SJSA1 (cell line): Measurements from ENCODE around the gene CEACAM16. TPM values are rescaled to one million over a fixed set of nuclear protein-coding genes. Genes with fewer than 3 reads are reported as not detected.
A peak's percentile ranks its signal among the peaks of the same experiment; 100 is the strongest.

Source experiments
- DNase-seq, 2 experiments: peaks; one replicate each; pipeline ENCODE4 v3.0.0-alpha.2; 2015 to 2020; ENCODE audit warnings: low spot score in 2 of 2, low read depth in 1 of 2
- H3K27ac ChIP-seq: fragments of 250-450 bp; sonication (Bioruptor Pico); 2 replicates; pipeline ENCODE4 v1.5.1; 2020; ENCODE audit warnings: mild to moderate bottlenecking, moderate library complexity
- H3K27me3 ChIP-seq: fragments of 250-450 bp; sonication (Bioruptor Pico); replicated peaks from 2 replicates; pipeline ENCODE4 v1.5.1; 2020; ENCODE audit warnings: mild to moderate bottlenecking, moderate library complexity
- H3K36me3 ChIP-seq: fragments of 250-450 bp; sonication (Bioruptor Pico); 2 replicates; pipeline ENCODE4 v1.5.1; 2020; ENCODE audit warnings: mild to moderate bottlenecking
- H3K4me1 ChIP-seq: fragments of 250-450 bp; sonication (Bioruptor Pico); replicated peaks from 2 replicates; pipeline ENCODE4 v1.6.1; 2021; ENCODE audit warnings: mild to moderate bottlenecking
- H3K4me3 ChIP-seq: fragments of 250-450 bp; sonication (Bioruptor Pico); 2 replicates; pipeline ENCODE4 v1.5.1; 2020; ENCODE audit warnings: mild to moderate bottlenecking
- H3K9me3 ChIP-seq: fragments of 250-450 bp; sonication (Bioruptor Pico); replicated peaks from 2 replicates; pipeline ENCODE4 v1.5.1; 2020; ENCODE audit warnings: mild to moderate bottlenecking
- total RNA-seq: library from RNA; depleted of rRNA; stranded (reverse); fragments of >200 nt; shearing (Covaris generic); gene quantifications from 2 replicates; pipeline ENCODE4 v1.2.3, GENCODE V29; 2014; rRNA removed

CEACAM16 gene, protein sequence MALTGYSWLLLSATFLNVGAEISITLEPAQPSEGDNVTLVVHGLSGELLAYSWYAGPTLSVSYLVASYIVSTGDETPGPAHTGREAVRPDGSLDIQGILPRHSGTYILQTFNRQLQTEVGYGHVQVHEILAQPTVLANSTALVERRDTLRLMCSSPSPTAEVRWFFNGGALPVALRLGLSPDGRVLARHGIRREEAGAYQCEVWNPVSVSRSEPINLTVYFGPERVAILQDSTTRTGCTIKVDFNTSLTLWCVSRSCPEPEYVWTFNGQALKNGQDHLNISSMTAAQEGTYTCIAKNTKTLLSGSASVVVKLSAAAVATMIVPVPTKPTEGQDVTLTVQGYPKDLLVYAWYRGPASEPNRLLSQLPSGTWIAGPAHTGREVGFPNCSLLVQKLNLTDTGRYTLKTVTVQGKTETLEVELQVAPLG
- total RNA-seq: not detected in 2 replicates

DNA sequence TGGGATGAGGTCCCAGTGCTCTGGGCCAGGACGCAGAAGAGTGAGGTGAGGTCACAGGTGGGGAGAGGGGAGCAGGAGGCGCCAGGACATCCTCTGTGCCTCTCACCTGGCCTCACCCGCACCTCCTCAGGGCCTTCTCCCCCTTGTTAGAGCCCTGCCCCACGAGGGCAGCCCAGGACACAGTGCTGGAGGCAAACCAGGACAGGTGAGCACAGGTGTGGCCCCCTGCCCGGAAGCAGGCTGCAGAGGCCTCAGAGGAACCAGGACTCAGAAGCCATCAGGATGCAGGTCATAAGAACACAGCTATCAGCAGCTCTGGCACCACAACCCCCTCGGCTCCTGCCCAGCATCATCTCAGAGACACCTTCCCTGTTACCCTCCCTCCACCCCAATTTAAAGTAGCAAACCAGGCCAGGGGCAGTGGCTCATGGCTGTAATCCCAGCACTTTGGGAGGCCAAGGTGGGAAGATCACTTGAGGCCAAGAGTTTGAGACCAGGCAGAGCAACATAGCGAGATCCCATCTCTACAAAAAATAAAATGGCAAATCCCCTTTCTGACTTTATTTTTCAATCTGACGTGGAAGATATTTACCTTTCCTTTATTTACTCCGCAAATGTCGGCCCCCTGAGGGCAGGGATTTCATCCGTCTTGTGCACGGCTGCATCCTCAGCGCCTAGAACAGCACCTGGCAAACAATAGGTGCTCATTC, at the start of gene CEACAM16:
TSS of gene CEACAM16 (plus strand) at position 660 of the 710 bp plus-strand sequence. CDS start 2,306 bp downstream, outside the sequence.
- H3K9me3 ChIP-seq: no peaks in the 10 kb centered on the region
- no peak within 1 kb of the TSS for H3K27ac ChIP-seq
- no peak for DNase-seq
- H3K4me1 ChIP-seq: no peaks in the 10 kb centered on the region
- H3K27me3 ChIP-seq: no peaks in the 10 kb centered on the region
- no peak within 1 kb of the TSS for H3K4me3 ChIP-seq
- no peaks in the 10 kb centered on the region for H3K36me3 ChIP-seq

DNA sequence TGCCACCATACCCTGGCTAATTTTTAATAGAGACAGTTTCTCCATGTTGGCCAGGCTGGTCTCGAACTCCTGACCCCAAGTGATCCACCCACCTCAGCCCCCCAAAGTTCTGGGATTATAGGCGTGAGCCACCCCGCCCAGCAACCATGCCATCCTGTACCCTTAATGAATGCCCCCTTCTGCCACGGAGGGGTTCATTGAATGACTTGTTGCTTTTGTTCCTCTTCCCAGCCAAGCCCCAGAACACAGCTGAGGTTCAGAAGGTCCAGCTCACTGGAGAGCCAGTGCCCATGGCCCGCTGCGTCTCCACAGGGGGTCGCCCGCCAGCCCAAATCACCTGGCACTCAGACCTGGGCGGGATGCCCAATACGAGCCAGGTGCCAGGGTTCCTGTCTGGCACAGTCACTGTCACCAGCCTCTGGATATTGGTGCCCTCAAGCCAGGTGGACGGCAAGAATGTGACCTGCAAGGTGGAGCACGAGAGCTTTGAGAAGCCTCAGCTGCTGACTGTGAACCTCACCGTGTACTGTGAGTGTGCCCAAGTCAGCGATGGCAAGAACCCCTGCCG, 49.3 kb upstream of the CEACAM16 start:
- H3K27me3 ChIP-seq: no peaks in the 10 kb centered on the region
- peaks cover 23% of the 10 kb centered on the region for H3K4me1 ChIP-seq
- DNase-seq: no peak
- H3K4me3 ChIP-seq: no peak overlapping the region
- no peak overlapping the region for H3K27ac ChIP-seq
- peaks cover 86% of the 10 kb centered on the region for H3K36me3 ChIP-seq
- H3K9me3 ChIP-seq: no peaks in the 10 kb centered on the region

DNA sequence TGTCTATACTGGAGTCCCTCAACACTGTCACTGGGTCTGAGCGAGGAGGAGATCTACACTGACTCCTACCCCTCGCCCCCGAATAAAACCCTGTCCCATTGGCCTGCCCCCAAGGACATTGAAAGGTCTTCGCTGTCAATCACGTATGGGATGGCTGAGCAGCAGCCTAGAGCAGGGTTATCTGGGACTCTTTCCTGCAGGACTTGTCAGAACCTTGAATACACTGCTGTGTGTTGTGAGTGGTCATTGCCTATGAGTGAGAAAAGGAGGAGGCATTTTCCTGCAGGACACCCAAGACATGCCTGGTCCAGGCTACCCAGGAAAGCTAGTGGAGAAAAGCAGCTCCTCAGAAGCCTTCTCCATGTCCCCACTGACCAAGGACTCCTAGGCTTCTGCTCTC, 45.6 kb upstream of the CEACAM16 start:
- Histone ChIP-seq H3K36me3 (peaks cover 98% of the 10 kb centered on the region), H3K4me3 (no peak overlapping the region), H3K4me1 (peaks cover 12% of the 10 kb centered on the region), H3K27me3 (no peaks in the 10 kb centered on the region), H3K27ac (no peak overlapping the region), H3K9me3 (no peaks in the 10 kb centered on the region)
- DNase-seq: no peak

DNA sequence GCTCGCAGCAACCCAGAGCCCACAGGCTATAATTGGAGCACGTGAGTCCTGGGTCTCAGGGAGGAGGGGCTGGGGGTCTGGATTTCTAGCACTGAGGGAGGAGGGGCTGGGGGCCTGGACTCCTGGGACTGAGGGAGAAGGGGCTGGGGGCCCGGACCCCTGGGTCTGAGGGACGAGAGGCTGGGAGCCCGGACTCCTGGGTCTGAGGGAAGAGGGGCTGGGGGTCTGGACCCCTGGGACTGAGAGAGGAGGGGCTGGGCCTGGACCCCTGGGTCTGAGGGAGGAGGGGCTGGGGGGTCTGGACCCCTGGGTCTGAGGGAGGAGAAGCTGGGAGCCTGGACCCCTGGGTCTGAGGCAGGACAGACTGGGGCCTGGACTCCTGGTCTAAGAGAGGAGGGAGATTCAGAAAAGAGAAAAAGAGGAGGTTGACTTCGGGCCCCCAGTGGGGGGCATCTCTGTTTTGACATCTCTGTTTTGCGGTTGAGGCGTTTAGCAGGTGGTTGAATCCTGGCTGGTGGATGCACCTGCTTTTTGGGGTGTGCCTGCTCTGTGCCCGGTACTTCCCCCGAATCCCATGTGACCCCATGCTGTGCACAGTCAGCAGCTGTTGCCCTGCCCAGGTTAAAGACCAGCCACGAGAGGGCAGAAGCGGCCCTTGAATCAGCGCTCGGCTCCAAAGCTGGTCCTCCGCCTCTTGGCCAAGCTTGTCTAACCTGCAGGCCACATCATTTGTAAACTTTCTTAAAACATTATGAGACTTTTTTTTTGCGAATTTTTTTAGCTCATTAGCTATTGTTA, 44.8 kb upstream of the CEACAM16 start:
- Histone ChIP-seq H3K4me1 (peaks cover 4% of the 10 kb centered on the region; the same call in 1 of the 2 replicates), H3K4me3 (no peak overlapping the region), H3K36me3 (peaks cover 100% of the 10 kb centered on the region), H3K27me3 (no peaks in the 10 kb centered on the region), H3K27ac (no peak overlapping the region), H3K9me3 (no peaks in the 10 kb centered on the region)
- no peak for DNase-seq

DNA sequence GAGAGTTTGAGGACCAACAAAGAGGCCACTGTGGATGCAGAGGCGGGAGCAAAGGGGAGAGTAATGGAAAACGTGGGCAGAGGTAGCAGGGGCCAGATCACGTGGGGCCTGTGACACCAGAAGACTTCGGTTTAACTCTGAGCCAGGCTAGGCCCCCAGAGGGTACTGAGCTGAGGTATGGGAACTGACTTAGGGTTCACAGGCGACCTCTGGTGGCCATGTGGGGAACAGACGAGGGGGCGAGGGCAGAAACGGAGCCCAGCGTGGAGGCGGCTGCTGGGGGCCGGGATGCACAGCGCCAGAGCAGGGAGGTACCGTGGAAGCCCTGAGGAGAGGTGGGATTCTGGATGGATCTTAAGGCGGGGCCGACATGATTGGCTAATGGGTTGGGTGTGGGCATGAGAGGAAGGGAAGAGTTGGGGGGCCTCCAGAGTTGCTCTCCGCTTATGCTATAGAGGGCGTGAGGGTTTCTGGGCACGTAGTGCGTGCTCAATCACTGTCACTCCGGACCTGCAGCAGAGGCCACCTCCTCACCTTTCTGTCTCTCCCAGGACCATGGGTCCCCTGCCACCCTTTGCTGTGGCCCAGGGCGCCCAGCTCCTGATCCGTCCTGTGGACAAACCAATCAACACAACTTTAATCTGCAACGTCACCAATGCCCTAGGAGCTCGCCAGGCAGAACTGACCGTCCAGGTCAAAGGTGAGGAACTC, 41.6 kb upstream of the CEACAM16 start:
- Histone ChIP-seq H3K4me3 (no peak overlapping the region), H3K27ac (no peak overlapping the region), H3K36me3 (peaks cover 98% of the 10 kb centered on the region), H3K27me3 (no peaks in the 10 kb centered on the region), H3K9me3 (no peaks in the 10 kb centered on the region), H3K4me1 (peaks cover 8% of the 10 kb centered on the region)
- peak; percentile 63 to 75 for DNase-seq

DNA sequence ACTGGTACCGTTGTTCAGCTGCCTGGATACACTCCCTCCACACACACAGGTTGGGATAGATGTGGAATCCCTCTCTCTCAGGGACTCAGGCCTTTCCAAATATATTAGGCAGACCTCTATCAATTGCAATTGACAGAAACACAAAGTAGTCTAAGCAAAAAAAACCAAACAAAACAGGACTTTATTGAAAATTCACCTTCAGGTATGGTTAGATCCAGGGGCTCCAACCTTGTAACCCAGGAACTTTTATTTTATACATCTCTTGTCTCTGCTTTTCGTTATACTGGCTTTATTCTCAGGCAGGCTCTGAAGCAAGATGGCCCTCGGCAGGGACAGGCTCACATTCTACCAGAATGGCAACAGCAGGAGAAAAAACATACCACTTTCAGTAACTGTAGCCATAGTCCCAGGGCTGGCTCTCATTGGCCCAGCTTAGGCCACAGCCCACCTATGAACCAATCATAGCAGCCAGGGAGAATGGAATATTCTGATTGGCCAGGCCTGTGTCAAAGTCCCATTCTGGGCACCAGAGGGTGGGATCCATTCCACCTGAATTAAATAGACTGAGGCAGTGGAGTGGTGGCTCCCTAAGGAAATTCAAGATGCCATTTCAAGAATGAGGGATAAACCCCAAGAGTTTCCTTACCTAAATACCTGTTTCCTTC, 40.8 kb upstream of the CEACAM16 start:
- no peaks in the 10 kb centered on the region for H3K9me3 ChIP-seq
- DNase-seq: no peak
- no peaks in the 10 kb centered on the region for H3K27me3 ChIP-seq
- no peak overlapping the region for H3K4me3 ChIP-seq
- no peak overlapping the region for H3K27ac ChIP-seq
- H3K36me3 ChIP-seq: peaks cover 98% of the 10 kb centered on the region
- H3K4me1 ChIP-seq: peaks cover 16% of the 10 kb centered on the region

DNA sequence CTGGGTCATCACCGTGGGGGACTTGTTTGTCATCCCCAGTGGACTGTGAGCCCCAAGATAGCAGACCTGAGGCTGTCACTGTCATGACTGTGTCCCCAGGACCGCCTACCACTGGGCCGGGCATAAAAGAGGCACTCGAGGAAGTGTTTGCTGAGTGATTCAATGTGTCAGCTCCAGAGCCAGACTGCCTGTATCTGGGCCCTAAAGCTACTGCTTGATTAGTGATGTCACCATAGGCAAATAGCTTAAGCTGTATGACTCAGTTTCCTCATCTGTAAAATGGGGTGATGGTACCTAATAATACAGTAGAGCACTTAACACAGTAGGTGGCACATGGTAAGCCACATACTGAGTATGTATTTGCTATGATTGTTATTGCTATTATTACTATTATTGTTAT, 38.9 kb upstream of the CEACAM16 start:
- Histone ChIP-seq H3K4me1 (peaks cover 19% of the 10 kb centered on the region), H3K4me3 (no peak overlapping the region), H3K9me3 (no peaks in the 10 kb centered on the region), H3K27me3 (no peaks in the 10 kb centered on the region), H3K27ac (no peak overlapping the region), H3K36me3 (peaks cover 95% of the 10 kb centered on the region)
- no peak for DNase-seq

DNA sequence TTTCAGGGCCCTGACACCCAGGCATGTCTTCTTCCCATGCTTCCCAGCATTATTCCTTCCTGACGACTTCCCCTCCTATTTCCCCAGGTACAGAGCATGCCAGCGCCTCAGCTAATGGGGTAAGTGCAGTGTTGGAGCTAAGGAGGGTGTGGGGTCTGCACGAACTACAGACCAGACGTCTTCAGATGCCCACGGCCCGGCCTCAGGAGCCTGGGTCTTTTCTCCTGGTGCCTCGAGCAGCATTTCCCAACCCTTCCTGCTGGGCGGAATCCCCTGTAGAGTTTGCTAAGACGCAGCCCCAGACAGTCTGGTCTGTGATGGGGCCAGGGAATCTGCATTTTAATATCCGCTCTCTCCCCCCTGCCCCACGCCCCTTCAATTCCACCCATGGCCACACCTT, 37.7 kb upstream of the CEACAM16 start:
- peaks cover 86% of the 10 kb centered on the region for H3K36me3 ChIP-seq

DNA sequence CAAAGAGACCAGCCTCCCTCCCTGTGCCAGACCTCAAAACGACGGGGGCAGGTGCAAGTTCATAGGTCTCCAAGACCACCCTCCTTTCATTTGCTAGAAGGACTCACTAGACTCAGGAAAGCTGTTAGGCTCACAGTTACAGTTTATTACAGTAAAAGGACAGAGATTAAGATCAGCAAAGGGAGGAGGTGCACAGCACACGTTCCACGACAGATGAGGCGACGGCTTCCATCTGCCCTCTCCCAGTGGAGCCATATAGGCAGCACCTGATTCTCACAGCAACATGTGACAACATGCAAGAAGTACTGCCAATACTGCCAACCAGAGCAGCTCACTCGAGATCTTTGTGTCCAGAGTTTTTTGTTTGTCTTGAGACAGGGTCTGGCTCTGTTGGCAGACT, 37.0 kb upstream of the CEACAM16 start:
- no peak for DNase-seq
- peaks cover 81% of the 10 kb centered on the region for H3K36me3 ChIP-seq
- no peaks in the 10 kb centered on the region for H3K27me3 ChIP-seq
- peaks cover 19% of the 10 kb centered on the region for H3K4me1 ChIP-seq
- no peak overlapping the region for H3K27ac ChIP-seq
- H3K9me3 ChIP-seq: no peaks in the 10 kb centered on the region
- no peak overlapping the region for H3K4me3 ChIP-seq

More for the DNA sequence above, 37.7 kb upstream of the CEACAM16 start:
- H3K9me3 ChIP-seq: no peaks in the 10 kb centered on the region
- no peaks in the 10 kb centered on the region for H3K27me3 ChIP-seq
- H3K27ac ChIP-seq: no peak overlapping the region
- H3K4me3 ChIP-seq: no peak overlapping the region
- no peak for DNase-seq
- peaks cover 19% of the 10 kb centered on the region for H3K4me1 ChIP-seq

DNA sequence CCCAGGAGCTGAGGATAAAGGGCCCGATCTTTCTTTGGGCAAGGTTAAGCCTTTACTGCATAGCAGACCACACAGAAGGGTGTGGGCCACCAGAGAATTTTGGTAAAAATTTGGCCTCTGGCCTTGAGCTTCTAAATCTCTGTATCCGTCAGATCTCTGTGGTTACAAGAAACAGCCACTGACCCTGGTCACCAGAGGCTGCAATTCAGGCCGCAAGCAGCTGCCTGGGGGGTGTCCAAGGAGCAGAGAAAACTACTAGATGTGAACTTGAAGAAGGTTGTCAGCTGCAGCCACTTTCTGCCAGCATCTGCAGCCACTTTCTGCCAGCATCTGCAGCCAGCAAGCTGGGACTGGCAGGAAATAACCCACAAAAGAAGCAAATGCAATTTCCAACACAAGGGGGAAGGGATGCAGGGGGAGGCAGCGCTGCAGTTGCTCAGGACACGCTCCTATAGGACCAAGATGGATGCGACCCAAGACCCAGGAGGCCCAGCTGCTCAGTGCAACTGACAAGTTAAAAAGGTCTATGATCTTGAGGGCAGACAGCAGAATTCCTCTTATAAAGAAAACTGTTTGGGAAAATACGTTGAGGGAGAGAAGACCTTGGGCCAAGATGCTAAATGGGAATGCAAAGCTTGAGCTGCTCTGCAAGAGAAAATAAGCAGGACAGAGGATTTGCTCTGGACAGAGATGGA, 36.1 kb upstream of the CEACAM16 start:
- Histone ChIP-seq H3K4me3 (no peak overlapping the region), H3K27me3 (no peaks in the 10 kb centered on the region), H3K4me1 (peaks cover 19% of the 10 kb centered on the region), H3K36me3 (peaks cover 75% of the 10 kb centered on the region), H3K9me3 (no peaks in the 10 kb centered on the region), H3K27ac (no peak overlapping the region)
- DNase-seq: peak; percentile 64 to 65

DNA sequence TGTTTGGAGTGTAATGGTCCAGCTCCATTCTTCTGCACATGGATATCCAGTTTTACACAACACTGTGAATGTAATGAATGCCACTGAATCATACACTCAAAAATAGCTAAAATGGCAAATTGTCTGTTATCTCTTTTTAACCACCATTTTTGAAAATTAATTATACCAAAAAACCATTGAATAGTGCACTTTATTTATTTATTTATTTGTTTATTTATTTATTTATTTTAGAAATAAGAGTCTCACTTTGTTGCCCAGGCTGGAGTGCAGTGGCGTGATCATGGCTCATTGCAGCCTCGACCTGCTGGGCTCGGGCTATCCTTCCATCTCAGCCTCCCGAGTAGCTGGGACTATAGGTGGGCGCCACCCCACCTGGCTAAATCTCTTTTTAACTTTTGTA, 35.0 kb upstream of the CEACAM16 start:
- no peak overlapping the region for H3K27ac ChIP-seq
- no peaks in the 10 kb centered on the region for H3K27me3 ChIP-seq
- peaks cover 63% of the 10 kb centered on the region for H3K36me3 ChIP-seq
- peaks cover 19% of the 10 kb centered on the region for H3K4me1 ChIP-seq
- no peak overlapping the region for H3K4me3 ChIP-seq
- H3K9me3 ChIP-seq: no peaks in the 10 kb centered on the region
- DNase-seq: no peak

DNA sequence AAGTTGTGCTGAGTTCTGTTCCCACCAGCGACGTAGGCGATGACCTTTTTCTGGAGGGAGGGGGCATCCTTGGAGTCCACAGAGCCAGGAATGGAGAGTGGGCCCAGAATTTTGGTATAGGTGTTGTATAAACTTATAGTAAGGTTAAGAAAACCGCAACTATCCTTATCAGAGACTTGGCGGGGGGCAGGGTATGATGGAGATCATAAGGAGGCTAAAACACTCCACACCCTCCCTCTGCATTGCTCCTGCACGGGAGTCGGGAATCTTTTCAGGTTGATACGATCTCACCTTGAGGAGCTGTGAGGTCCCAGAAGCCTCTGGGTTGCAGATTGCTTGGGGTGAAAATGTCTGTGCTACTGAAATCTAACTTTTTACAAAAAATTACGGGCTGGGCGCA, 34.0 kb upstream of the CEACAM16 start:
- H3K4me1 ChIP-seq: peaks cover 19% of the 10 kb centered on the region
- no peak overlapping the region for H3K27ac ChIP-seq
- H3K4me3 ChIP-seq: no peak overlapping the region
- DNase-seq: no peak
- peaks cover 55% of the 10 kb centered on the region for H3K36me3 ChIP-seq
- no peaks in the 10 kb centered on the region for H3K9me3 ChIP-seq
- no peaks in the 10 kb centered on the region for H3K27me3 ChIP-seq
